Measurements from ENCODE around the gene SCCPDH. TPM values are rescaled to one million over a fixed set of nuclear protein-coding genes. Genes with fewer than 3 reads are reported as not detected.

Gene SCCPDH
- total and polyA plus RNA-seq, 9 of the 15 experiments (the other 6 are each of a cell fraction or from before 2014, with no cell fraction given), result 7.0 to 61.9 (median 38.3) TPM

GRCh38 chr1:246724016-246724730 lies at the start of gene SCCPDH (continued):
- no peak for TF ChIP-seq FOXO4 (CRISPR knock-in tag; IDR thresholded peaks at IDR 0.05)
- no peak; the same call in 1 of the 2 replicates for TF ChIP-seq CREB1 (IDR thresholded peaks at IDR 0.05)
- TF ChIP-seq CREB1 (CRISPR knock-in tag; IDR thresholded peaks at IDR 0.05), result no peak
- TF ChIP-seq CTCF (IDR thresholded peaks at IDR 0.05 in 2 of 3, conservative IDR thresholded peaks at IDR 0.05 in 1 of 3; ENCODE audit: insufficient read depth in 2 of 3, low read depth in 1 of 3, low read length in 3 of 3), result no peak
- TF ChIP-seq KLF1 (tag; IDR thresholded peaks at IDR 0.05), result no peak
- TF ChIP-seq XRCC5 (IDR thresholded peaks at IDR 0.05; ENCODE audit: low read depth, low read length), result no peak; the same call in 1 of the 2 replicates
- TF ChIP-seq HEY1 (CRISPR knock-in tag; IDR thresholded peaks at IDR 0.05; ENCODE audit: borderline replicate concordance), result no peak
- TF ChIP-seq RNF219 (CRISPR knock-in tag; IDR thresholded peaks at IDR 0.05), result no peak
- TF ChIP-seq ZBTB40 (IDR thresholded peaks at IDR 0.05), result no peak
- no peak for TF ChIP-seq ZBTB40 (CRISPR knock-in tag; IDR thresholded peaks at IDR 0.05)
- TF ChIP-seq ZBTB34 (CRISPR knock-in tag; IDR thresholded peaks at IDR 0.05), result no peak
